GM23338 (cell line): ENCODE results near the gene SFMBT2. TPM values are rescaled to one million over a fixed set of nuclear protein-coding genes. Genes with fewer than 3 reads are reported as not detected.

ENCODE experiments used
- ATAC-seq: fragments of 200-7000 bp; cut with Tn5 transposase; 3 replicates; pipeline ENCODE4 v1.9.1; 2020
- DNase-seq: peaks from one replicate; pipeline ENCODE4 v3.0.0-alpha.2; 2015; ENCODE audit warnings: low spot score
- H2AFZ ChIP-seq: fragments of 200-600 bp; sonication (generic); 2 replicates; pipeline ENCODE4 v1.8.0; 2016; ENCODE audit warnings: antibody characterized with exemption, mild to moderate bottlenecking, moderate library complexity
- H3F3A ChIP-seq: fragments of 200-600 bp; sonication (generic); replicated peaks from 2 replicates; pipeline ENCODE4 v1.8.0; 2017; ENCODE audit warnings: antibody characterized with exemption, mixed run types, low read depth
- H3K27ac ChIP-seq: fragments of 200-600 bp; sonication (generic); 2 replicates; pipeline ENCODE4 v1.6.1; 2016; ENCODE audit warnings: low read depth
- H3K27me3 ChIP-seq: fragments of 200-600 bp; sonication (generic); 2 replicates; pipeline ENCODE4 v1.8.0; 2016; ENCODE audit warnings: mild to moderate bottlenecking, mixed run types, moderate library complexity; ENCODE audit not compliant: insufficient read depth
- H3K36me3 ChIP-seq: fragments of 200-600 bp; sonication (generic); 2 replicates; pipeline ENCODE4 v1.8.0; 2016; ENCODE audit warnings: mild to moderate bottlenecking; ENCODE audit not compliant: insufficient read depth
- H3K4me1 ChIP-seq: fragments of 200-600 bp; sonication (generic); 2 replicates; pipeline ENCODE4 v1.8.0; 2016; ENCODE audit warnings: mild to moderate bottlenecking, moderate library complexity; ENCODE audit not compliant: insufficient read depth
- H3K4me2 ChIP-seq: fragments of 200-600 bp; sonication (generic); 2 replicates; pipeline ENCODE4 v1.7.1; 2017; ENCODE audit warnings: mixed run types
- H3K4me3 ChIP-seq: fragments of 200-600 bp; sonication (generic); 2 replicates; pipeline ENCODE4 v1.6.1; 2016; ENCODE audit warnings: mixed run types
- H3K79me2 ChIP-seq: fragments of 200-600 bp; sonication (generic); replicated peaks from 2 replicates; pipeline ENCODE4 v1.8.0; 2017; ENCODE audit warnings: mild to moderate bottlenecking; ENCODE audit not compliant: insufficient read depth
- H3K9me2 ChIP-seq: fragments of 200-600 bp; sonication (generic); 2 replicates; pipeline ENCODE4 v1.8.0; 2017; ENCODE audit not compliant: insufficient read depth
- H4K20me1 ChIP-seq: fragments of 200-600 bp; sonication (generic); replicated peaks from 2 replicates; pipeline ENCODE4 v1.8.0; 2017; ENCODE audit warnings: mild to moderate bottlenecking; ENCODE audit not compliant: insufficient read depth
- H3K27ac Mint-ChIP-seq: 2 replicates; pipeline ENCODE4 v1.8.0; 2020; ENCODE audit warnings: inconsistent platforms, mild to moderate bottlenecking, moderate library complexity, mixed read lengths
- H3K27me3 Mint-ChIP-seq: 3 replicates; pipeline ENCODE4 v1.8.0; 2022; ENCODE audit warnings: low read depth, mild to moderate bottlenecking, moderate library complexity, mixed read lengths, inconsistent platforms; ENCODE audit not compliant: insufficient read depth, poor library complexity
- H3K36me3 Mint-ChIP-seq: 3 replicates; pipeline ENCODE4 v1.8.0; 2021; ENCODE audit warnings: low read depth, mild to moderate bottlenecking, inconsistent platforms, moderate library complexity, mixed read lengths
- H3K4me1 Mint-ChIP-seq: 3 replicates; pipeline ENCODE4 v1.8.0; 2020; ENCODE audit warnings: mild to moderate bottlenecking, inconsistent platforms, mixed read lengths
- H3K4me3 Mint-ChIP-seq: 3 replicates; pipeline ENCODE4 v1.8.0; 2021; ENCODE audit warnings: moderate library complexity, mild to moderate bottlenecking, inconsistent platforms, mixed read lengths
- H3K9me3 Mint-ChIP-seq: 3 replicates; pipeline ENCODE4 v1.8.0; 2020; ENCODE audit warnings: moderate library complexity, mild to moderate bottlenecking, inconsistent platforms, mixed read lengths
- ETS1 ChIP-seq: IDR thresholded peaks from 2 replicates; pipeline ENCODE4 v1.6.1; 2016; ENCODE audit warnings: antibody characterized with exemption
- EZH2 ChIP-seq: fragments of 200-600 bp; sonication (generic); IDR thresholded peaks from one replicate; pipeline ENCODE4 v1.8.0; 2017; ENCODE audit warnings: antibody characterized with exemption, mild to moderate bottlenecking, low read depth; ENCODE audit not compliant: unreplicated experiment
- REST ChIP-seq: IDR thresholded peaks from one replicate; pipeline ENCODE4 v1.6.1; 2018; ENCODE audit warnings: antibody characterized with exemption; ENCODE audit not compliant: unreplicated experiment
- polyA plus RNA-seq: library from polyadenylated mRNA; unstranded; fragments of >200 nt; fragmentation: Nextera tagmentation; extraction: Ambion mirVana; gene quantifications from 2 replicates; pipeline ENCODE4 v1.2.1, GENCODE V29; 2016
- total RNA-seq: library from RNA; depleted of rRNA; stranded (reverse); fragments of >200 nt; shearing (Covaris generic); gene quantifications from 2 replicates; pipeline ENCODE4 v1.2.3, GENCODE V29; 2014
- TF ChIP-seq, protein P1 (sequence below), 2 experiments: fragments of 200-600 bp in 1 of 2; sonication (generic) in 1 of 2; conservative IDR thresholded peaks; 2 replicates each; pipeline versions ENCODE4 v1.5.1 to v1.6.1; 2016 to 2017; ENCODE audit warnings: antibody characterized with exemption in 2 of 2, low read depth in 2 of 2, mild to moderate bottlenecking in 2 of 2, moderate library complexity in 1 of 2

The SFMBT2 gene
- total and polyA plus RNA-seq, 2 experiments from 2014 or later, result 2.7 to 6.7 TPM

- peak; percentile 73 for DNase-seq
- H3K27me3 ChIP-seq, result peaks cover 90% of the 10 kb centered on the region
- no peak overlapping the region for H3K27ac ChIP-seq
Observed at GRCh38 chr10:7410301-7410861, 453 bp downstream of the SFMBT2 start.

More at GRCh38 chr10:7410301-7410861, 453 bp downstream of the SFMBT2 start:
- Histone ChIP-seq H3F3A (peaks cover 7% of the 10 kb centered on the region; the same call in 1 of the 2 replicates), H4K20me1 (no peaks in the 10 kb centered on the region), H3K79me2 (peaks cover 33% of the 10 kb centered on the region), H3K9me2 (no peaks in the 10 kb centered on the region), H3K4me2 (peak overlapping the region; percentile 100), H3K36me3 (no peaks in the 10 kb centered on the region), H2AFZ (peak overlapping the region; percentile 86), H3K4me3 (peak overlapping the region; percentile 96), H3K4me1 (peaks cover 30% of the 10 kb centered on the region)
- H3K27me3 Mint-ChIP-seq, result peaks cover 75% of the 10 kb centered on the region
- H3K4me3 Mint-ChIP-seq, result peak overlapping the region; percentile 89
- peak; percentile 0; the same call in 2 of the 3 replicates for ATAC-seq
- no peaks in the 10 kb centered on the region; the same call in 2 of the 3 replicates for H3K36me3 Mint-ChIP-seq
- H3K4me1 Mint-ChIP-seq, result peaks cover 30% of the 10 kb centered on the region
- TF ChIP-seq REST (no peak), ETS1 (no peak), EZH2 (peak; percentile 44)
- TF ChIP-seq, protein P1, sequence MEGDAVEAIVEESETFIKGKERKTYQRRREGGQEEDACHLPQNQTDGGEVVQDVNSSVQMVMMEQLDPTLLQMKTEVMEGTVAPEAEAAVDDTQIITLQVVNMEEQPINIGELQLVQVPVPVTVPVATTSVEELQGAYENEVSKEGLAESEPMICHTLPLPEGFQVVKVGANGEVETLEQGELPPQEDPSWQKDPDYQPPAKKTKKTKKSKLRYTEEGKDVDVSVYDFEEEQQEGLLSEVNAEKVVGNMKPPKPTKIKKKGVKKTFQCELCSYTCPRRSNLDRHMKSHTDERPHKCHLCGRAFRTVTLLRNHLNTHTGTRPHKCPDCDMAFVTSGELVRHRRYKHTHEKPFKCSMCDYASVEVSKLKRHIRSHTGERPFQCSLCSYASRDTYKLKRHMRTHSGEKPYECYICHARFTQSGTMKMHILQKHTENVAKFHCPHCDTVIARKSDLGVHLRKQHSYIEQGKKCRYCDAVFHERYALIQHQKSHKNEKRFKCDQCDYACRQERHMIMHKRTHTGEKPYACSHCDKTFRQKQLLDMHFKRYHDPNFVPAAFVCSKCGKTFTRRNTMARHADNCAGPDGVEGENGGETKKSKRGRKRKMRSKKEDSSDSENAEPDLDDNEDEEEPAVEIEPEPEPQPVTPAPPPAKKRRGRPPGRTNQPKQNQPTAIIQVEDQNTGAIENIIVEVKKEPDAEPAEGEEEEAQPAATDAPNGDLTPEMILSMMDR (conservative IDR thresholded peaks at IDR 0.05; ENCODE audit: low read depth in 2 of 2), result no peak
- H3K27ac Mint-ChIP-seq, result no peak overlapping the region
- peaks cover 2% of the 10 kb centered on the region; the same call in 2 of the 3 replicates for H3K9me3 Mint-ChIP-seq
